Liver (tissue), 3 donors: Measurements from ENCODE around the gene KMT5C.
"Not testable (repeated sequence)": the region's sequence is repeated elsewhere in the genome, so short reads cannot be mapped to it uniquely, and the experiment has no call there.

ENCODE experiments used
- FOXA1 ChIP-seq: IDR thresholded peaks from 2 replicates; pipeline ENCODE4 v1.6.1; 2016; ENCODE audit warnings: antibody characterized with exemption
- RAD21 ChIP-seq, 2 donors: IDR thresholded peaks; 2 replicates each; pipeline ENCODE4 v1.6.1; 2016; ENCODE audit warnings: antibody characterized with exemption in 2 of 2, mild to moderate bottlenecking in 2 of 2
- TAF1 ChIP-seq: conservative IDR thresholded peaks from 2 replicates; pipeline ENCODE4 v1.6.1; 2016; ENCODE audit warnings: antibody characterized with exemption, mild to moderate bottlenecking
- TF ChIP-seq, protein P1 (sequence below): fragments of 150-350 bp; IDR thresholded peaks from 2 replicates; pipeline ENCODE4 v1.5.1; 2017; ENCODE audit warnings: improper control_type of control experiment, low read depth, low read length; ENCODE audit not compliant: missing input control
- TF ChIP-seq, protein P2 (sequence below): IDR thresholded peaks from 2 replicates; pipeline ENCODE4 v1.6.1; 2016; ENCODE audit warnings: antibody characterized with exemption
- TF ChIP-seq, protein P3 (sequence below): IDR thresholded peaks from 2 replicates; pipeline ENCODE4 v1.6.1; 2016; ENCODE audit warnings: antibody characterized with exemption, mild to moderate bottlenecking
- donor health status: healthy.
- donor health status: healthy.

DNA sequence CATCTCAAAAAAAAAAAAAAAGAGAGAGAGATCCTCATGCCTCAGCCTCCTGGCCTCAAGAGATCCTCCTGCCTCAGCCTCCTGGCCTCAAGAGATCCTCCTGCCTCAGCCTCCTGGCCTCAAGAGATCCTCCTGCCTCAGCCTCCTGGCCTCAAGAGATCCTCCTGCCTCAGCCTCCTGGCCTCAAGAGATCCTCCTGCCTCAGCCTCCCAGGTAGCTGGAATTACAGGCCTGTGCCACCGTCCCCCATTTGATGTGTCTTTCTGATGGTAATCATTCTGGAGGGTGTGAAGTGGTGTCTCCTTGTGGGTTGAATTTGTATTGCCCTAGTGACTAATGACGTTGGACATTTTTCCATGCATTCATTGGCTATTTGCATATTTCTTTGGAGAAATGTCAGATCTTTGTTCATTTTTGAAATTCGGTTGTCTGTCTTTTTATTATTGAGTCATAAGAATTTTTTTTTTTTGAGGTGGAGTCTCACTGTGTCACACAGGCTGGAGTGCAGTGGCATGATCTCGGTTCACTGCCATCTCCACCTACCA lies 10.8 kb upstream of the KMT5C start:
- TF ChIP-seq, protein P1, sequence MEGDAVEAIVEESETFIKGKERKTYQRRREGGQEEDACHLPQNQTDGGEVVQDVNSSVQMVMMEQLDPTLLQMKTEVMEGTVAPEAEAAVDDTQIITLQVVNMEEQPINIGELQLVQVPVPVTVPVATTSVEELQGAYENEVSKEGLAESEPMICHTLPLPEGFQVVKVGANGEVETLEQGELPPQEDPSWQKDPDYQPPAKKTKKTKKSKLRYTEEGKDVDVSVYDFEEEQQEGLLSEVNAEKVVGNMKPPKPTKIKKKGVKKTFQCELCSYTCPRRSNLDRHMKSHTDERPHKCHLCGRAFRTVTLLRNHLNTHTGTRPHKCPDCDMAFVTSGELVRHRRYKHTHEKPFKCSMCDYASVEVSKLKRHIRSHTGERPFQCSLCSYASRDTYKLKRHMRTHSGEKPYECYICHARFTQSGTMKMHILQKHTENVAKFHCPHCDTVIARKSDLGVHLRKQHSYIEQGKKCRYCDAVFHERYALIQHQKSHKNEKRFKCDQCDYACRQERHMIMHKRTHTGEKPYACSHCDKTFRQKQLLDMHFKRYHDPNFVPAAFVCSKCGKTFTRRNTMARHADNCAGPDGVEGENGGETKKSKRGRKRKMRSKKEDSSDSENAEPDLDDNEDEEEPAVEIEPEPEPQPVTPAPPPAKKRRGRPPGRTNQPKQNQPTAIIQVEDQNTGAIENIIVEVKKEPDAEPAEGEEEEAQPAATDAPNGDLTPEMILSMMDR: not testable (repeated sequence)
- not testable (repeated sequence) for TF ChIP-seq RAD21 (IDR thresholded peaks at IDR 0.05); FOXA1; TAF1
- TF ChIP-seq, protein P2, sequence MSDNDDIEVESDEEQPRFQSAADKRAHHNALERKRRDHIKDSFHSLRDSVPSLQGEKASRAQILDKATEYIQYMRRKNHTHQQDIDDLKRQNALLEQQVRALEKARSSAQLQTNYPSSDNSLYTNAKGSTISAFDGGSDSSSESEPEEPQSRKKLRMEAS: not testable (repeated sequence)
- TF ChIP-seq, protein P3, sequence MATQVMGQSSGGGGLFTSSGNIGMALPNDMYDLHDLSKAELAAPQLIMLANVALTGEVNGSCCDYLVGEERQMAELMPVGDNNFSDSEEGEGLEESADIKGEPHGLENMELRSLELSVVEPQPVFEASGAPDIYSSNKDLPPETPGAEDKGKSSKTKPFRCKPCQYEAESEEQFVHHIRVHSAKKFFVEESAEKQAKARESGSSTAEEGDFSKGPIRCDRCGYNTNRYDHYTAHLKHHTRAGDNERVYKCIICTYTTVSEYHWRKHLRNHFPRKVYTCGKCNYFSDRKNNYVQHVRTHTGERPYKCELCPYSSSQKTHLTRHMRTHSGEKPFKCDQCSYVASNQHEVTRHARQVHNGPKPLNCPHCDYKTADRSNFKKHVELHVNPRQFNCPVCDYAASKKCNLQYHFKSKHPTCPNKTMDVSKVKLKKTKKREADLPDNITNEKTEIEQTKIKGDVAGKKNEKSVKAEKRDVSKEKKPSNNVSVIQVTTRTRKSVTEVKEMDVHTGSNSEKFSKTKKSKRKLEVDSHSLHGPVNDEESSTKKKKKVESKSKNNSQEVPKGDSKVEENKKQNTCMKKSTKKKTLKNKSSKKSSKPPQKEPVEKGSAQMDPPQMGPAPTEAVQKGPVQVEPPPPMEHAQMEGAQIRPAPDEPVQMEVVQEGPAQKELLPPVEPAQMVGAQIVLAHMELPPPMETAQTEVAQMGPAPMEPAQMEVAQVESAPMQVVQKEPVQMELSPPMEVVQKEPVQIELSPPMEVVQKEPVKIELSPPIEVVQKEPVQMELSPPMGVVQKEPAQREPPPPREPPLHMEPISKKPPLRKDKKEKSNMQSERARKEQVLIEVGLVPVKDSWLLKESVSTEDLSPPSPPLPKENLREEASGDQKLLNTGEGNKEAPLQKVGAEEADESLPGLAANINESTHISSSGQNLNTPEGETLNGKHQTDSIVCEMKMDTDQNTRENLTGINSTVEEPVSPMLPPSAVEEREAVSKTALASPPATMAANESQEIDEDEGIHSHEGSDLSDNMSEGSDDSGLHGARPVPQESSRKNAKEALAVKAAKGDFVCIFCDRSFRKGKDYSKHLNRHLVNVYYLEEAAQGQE: not testable (repeated sequence)
